NAMALWA (cell line): ENCODE measurements around the gene DDI2.
A peak's percentile ranks its signal among the peaks of the same experiment; 100 is the strongest.

Source experiments
- DNase-seq: peaks from one replicate; pipeline ENCODE4 v3.0.0-alpha.2; 2015; ENCODE audit warnings: low spot score

The DDI2 gene

DNA sequence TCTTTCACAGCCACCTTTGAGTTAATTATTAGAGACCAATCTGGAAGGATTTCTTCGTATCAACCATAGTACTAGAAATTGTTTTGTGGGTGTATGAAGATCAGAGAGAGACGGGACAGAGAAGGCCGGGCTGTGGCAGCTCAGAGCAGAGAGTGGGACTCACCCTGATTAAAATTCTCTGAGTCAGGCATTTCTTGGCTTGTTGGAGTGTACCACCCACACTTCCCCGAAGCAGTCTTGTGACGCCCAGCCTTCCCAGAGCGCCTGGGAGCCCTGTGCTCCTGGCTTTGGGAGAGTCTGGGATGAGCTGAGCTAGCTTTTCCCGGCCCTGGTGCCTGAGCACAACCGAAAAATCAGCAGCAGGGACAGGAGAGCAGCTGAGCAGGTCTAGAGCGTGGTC, 86.3 kb downstream of the DDI2 start:
- DNase-seq = no peak

- no peak for DNase-seq
Observed at GRCh38 chr1:15704526-15705183, 87.4 kb downstream of the DDI2 start.

DNA sequence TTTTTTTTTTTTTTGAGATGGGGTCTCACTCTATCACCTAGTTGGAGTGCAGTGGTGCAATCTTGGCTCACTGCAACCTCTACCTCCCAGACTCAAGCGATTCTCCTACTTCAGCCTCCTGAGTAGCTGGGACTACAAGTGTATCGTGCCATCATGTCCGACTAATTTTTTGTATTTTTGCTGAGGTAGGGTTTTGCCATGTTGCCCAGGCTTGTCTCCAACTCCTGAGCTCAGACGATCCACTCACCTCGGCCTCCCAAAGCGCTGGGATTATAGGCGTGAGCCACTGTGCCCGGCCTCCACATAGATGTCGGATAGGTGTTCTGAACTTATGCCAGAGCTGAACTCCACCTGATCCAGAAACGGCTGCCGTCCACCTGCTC, 87.9 kb downstream of the DDI2 start:
- DNase-seq = no peak

DNA sequence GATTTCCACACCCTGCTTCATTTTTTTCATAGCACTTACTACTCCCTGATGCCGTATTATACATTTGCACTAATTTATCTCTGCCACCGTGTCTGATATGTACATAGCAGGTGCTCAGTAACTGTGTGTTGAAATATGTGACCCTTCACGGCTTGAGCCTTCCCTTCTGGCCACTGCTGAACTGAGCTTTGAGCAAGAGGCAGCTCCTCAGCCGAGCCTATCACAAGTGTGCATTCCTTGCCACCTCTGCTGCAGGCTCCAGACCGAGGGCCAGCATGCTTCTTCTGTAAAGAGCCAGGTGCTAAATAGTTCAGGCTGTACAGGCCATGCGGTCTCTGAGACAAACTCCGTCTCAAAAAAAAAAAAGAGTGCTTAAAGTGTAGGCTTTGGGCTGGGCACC, 89.5 kb downstream of the DDI2 start:
- no peak for DNase-seq

DNA sequence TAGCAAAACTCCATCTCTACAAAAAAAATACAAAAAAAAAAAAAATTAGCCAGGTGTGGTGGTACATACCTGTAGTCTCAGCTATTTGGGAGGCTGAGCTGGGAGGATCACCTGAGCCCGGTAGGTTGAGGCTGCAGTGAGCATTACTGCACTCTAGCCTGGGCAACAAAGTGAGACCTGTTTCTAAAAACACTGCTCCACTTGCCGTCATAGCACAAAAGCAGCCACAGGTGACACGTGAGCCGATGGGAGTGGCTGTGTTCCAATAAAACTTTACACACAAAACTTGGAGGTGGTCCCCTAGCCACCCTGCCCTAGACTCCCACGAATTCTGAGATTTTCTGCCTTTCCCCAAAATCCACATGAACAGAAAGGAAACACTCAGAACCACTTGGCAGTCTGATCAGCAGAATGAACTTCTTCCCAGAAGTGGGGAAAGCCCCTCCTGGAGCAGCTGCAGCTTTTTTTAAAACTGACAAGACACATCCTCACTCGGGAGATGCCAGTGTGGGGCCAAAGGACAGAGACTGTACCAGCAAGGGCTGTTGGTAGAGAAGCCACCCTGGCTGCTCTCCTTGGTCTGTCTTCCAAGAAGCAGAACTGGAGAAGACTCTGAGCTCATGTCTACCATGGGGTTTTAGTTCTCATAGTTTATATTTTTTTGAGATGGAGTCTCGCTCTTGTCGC, 90.1 kb downstream of the DDI2 start:
- no peak for DNase-seq

DNA sequence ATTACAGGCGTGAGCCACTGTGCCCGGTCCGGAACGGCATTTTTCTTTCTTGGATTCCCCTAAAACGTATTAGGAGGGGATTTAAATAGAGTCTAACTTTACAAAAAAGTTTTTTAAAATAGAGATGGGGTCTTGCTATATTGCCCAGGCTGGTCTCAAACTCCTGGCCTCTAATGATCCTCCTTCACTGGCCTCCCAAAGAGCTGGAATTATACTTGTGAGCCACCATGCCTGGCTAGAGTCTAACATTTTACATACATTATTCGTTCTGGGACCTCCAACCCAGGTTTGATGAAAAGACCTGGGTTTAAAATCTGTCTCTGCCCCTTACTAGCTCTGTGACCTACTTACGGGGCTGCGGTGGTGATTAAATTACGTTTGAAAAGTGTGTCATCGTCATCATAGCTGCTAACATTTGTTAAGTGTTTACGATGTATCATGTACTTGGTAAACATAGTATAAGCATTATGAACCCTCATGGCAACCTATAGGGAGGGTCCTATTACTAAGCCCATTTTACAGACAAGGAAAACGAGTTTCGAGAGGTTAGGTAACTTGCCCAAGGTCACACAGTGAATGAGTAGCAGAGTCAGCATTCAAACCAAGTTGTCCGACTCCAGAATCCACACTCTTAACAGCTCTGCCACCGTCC, 91.4 kb downstream of the DDI2 start:
- DNase-seq = no peak

- no peak for DNase-seq
Observed at GRCh38 chr1:15709226-15709625, 92.0 kb downstream of the DDI2 start.

DNA sequence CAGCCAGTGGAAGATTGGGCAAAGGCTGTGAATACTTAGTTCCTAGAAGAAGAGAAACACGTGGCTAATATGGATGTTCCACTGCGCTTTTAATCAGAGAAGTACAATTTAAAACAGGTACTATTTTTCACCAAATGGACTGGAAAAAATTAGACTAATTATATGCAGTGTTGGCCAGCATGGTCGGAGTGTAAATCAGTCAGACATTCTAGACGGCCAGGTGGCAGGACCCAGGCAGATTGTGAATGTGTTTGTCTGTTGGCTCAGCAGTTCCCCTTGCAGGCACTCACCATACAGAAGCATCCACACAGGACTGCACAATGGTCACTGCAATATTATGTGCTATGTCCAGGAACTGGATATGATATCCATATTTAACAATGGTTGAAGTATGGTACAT, 94.9 kb downstream of the DDI2 start:
- peak; percentile 26 for DNase-seq

- no peak for DNase-seq
Observed at GRCh38 chr1:15714406-15715136, 97.3 kb downstream of the DDI2 start.

DNA sequence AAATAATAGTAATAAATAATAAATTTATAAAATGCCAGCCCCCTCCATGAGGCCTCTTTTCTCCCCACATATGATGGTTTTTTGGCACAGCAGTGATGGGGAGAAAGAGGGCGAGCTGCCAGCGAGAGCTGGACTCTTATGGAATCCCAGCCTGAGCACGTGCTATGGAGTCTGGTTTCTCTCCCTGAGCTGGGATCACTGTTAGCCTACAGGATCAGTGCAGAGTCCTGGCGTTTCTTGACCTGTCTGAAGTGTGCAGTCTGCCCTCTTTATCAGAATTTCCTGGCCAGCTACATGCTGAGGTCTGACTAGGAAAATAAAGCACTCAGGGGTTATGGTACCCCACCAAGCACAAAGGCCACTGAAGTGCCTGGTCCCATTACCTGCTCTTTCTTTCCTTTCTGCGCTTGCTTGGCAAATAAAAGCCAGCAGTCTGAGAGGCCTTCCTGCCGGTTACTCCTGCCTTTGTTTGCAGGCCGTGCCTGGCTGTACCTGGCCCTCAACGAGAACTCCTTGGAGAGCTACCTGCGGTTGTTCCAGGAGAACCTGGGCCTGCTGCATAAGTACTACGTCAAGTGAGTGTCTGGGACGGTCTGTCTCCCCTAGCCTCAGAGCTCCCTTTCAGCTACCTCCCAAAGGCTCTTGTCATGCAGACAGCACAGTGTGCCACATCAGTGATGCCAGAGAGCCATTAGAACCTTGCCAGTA, 100.3 kb downstream of the DDI2 start:
- no peak for DNase-seq

DNA sequence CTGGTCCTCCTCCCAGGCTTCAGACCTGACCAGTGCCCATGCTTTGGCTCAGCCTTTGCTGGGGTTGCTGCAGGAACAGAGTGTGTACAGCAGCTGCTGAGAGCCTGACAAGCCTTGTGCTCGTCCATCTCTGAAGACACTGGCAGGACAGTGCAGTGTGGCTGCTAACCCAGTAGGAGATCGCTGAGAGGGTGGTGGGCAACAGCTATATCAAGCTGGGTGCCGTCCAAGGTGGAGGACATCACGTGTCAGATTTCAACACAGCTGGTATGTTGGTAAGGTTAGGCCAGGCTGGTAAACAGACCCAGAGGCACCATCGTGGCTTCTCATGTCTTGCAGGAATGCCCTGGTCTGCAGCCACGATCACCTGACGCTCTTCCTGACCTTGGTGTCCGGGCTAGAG, 100.9 kb downstream of the DDI2 start:
- no peak for DNase-seq
